NCI-H748 treated with DMSO at 0.1 percent for 48 hours (cell line): Measurements from ENCODE around the gene RBM47.
"Not testable (repeated sequence)": the region's sequence is repeated elsewhere in the genome, so short reads cannot be mapped to it uniquely, and the experiment has no call there.

ENCODE experiments used
- DNase-seq: peaks from one replicate; lab custom pipeline; 2025; lab: John Stamatoyannopoulos, UW

RBM47 gene

DNA sequence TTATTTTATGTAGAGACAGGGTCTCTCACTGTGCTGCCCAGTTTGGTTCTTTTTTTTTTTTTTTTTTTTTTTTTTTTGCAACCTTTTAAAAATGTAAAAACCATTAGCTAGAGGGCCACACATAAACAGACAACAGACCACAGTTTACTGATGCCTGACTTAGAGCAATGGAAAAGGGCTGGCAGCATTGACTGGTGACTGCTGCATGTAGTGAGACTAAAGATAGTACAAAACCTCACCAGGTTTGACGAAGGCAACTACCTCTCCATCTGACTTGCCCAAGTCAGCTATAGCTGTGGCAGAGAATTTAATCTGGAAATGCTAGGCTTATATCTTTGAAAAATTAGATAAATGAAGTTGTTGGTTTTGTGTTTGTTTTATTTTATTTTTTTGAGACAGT lies 102.9 kb downstream of the RBM47 start:
- DNase-seq, result no peak

DNA sequence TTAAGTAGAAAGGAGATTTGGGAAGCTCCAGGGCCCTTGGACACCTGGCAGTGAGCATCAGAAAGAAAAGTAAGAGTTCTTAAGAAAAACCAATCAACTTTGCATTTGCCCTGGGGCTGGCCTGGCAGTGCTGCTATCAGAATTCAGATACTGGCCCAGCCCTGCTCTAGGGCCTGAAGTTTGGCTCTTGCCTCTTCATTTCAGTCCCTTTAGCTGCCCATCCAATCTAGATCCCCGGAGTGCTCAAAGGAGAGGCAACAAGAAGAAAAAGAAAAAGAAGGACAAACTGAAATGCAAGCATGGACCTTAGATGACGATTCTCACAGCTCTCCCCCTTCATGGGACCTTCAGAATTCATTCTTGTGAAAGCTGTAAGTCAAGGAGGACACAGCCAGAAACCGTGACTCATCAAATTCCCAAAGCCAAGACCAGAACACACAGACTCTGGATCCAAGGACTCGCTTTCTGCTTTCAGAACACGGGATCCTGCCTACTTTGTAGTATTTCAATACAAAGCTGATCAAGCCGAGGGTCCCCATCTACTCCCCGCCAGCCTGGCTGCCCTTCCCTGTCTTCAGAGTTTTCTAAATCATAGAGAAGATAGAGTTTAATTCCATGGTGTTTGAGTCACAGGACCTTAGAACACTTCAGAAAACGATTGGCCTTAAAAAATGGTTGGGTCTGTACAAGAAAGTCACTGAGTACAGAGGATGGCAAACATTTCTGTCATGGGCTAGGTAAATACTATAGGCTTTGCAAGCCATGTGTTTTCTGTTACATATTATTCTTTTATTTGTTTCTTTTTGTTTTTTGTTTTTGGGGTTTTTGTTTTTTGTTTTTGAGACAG lies 103.7 kb downstream of the RBM47 start:
- DNase-seq, result no peak

DNA sequence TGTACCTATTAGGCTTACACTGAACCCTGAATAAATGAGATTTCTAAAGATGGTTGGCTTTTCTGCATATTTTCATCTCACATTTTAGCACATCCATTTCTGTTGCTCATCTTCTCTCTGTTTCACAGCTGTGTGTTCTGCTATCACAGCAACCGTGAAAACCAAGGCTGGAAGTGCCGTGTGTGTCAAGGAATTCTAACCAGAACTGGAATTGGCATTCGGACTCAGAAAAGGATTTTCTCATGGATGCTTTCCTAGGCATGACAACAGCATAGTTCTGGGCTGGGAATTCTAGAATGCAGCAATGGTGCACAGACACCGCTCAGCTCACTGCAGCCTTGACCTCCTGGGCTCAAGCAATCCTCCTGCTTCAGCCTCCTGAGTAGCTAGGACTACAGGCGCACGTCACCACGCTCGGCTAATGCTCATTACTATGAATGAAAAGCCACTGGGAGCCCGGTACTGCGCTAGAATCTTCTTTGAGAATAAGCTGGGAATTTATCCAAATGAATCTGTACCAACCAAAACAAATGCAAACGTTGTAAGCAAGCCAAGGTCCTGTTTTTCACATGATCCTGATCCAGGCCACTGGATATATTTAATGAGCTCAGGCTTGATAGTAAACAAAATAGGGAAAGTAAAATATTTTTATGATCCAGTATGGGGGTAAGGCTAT lies 105.2 kb downstream of the RBM47 start:
- DNase-seq, result no peak

DNA sequence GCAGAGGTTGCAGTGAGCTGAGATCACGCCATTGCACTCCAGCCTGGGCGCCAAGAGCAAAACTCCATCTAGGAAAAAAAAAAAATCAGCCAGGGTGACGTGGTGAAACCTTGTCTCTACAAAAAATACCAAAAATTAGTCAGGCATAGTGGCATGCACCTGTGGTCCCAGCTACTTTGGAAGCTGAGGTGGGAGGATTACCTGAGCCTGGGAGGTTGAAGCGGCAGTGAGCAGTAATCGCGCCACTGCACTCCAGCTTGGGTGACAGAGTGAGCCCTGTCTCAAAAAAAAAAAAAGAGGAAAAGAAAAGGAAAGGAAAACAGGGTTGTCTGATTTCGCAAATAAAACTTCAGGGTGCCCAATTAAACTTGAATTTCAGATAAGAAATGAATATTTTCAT lies 106.1 kb downstream of the RBM47 start:
- no peak for DNase-seq

DNA sequence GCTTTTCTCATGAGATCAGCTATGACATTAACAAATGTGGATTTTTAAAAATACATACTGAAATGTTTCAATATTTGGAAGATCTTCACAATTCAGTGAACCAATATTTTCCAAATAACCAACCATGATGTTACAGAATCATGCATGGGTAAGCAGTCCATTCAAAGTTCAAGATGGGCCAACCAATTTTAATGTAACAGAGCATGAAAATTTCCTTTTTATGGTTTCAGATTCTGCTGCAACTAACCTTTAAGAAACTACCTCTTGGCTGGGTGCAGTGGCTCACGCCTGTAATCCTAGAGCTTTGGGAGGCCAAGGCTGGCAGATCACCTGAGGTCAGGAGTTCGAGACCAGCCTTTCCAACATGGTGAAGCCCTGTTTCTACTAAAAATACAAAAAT lies 107.7 kb downstream of the RBM47 start:
- DNase-seq, result no peak

DNA sequence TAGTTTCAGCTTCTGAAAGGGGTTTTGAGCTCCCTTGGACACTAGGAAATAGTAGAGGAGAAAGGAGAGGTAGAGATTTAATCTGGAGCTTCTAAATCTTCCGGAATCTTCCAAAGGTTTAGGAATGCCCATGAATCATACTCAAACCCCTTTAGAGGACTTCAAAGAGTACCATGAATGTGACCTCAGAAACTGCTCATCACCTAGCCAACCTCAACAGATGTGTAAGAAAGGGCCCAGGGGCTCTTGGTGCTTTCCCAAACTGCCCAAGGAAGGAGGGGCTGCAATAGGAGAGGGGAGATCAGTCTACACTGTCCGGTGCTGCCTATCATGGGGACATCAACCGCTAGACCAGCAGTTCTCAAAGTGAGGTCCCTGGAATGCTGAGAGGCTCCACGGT lies 109.1 kb downstream of the RBM47 start:
- no peak for DNase-seq

DNA sequence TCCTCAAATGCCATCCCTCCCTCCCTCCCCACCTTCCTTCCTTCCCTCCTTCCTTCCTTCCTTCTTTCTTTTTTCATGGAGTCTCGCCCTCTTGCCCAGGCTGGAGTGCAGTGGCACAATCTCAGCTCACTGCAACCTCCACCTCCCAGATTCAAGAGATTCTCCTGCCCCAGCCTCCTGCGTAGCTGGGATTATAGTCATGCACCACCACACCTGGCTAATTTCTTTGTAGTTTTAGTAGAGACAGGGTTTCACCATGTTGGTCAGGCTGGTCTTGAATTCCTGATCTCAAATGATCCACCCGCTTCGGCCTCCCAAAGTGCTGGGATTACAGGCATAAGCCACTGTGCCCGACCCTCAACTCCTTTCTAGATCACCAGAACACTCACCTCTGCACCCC lies 112.6 kb downstream of the RBM47 start:
- DNase-seq, result not testable (repeated sequence)

DNA sequence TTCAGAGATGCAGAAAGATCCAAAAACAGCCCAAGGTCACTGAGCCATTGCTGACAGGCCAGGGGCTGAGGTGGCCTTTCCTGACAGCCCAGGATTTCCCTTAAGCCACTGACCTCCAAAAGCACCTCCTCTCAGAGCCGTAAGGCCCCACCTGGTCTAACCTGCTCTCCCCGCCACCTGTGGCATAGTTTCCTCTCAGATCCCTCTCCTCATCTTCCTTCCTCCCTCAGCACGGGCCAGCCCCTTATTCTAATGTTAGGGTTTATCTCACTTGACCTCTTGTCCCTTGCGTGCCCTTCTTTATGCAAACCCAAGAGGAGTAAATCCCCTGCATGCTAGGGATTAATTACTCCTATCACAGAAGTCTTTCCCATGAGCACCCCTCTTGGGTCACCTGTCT lies 113.0 kb downstream of the RBM47 start:
- DNase-seq, result no peak

DNA sequence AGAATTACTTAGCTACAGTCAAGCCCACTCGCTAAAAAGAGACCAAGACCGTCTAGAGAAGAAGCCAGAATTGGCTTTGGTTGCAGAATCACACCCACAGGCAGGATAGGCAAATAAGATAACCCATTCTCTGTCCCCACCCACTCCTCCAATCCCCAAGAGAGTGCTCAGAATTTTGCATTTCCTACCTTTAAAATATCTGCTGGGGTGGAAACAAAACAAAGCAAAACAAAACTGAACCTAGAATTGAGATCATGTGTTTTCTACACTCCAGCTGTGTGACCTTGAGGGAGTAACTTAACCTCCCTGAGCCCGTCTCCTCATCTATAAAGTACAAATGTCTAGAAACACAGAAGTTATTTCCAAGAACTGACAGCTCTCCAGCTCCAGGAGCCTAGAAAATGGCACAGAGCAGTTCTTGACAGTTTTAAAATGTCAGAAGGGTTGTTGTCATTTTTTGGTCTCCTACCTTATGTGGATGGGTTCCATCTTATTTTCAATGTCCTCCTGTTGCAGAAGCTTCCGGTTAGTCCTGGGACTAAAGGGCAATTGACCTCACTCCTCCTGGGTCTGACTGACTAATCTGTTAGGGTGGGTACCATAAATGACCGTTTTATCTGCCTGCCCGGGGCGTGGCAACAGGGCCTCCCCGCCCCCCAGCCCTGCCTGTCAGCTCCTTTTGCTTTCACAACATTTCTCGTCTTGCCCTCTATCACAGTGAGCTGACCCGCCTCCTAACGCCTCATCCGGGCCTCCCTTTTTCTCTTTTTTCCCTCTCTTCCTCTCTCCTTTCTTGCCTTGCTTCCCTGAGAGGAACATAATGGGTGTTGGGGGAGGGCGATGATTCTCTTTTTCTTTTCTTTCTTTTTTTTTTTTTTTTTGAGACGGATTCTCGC lies 114.0 kb downstream of the RBM47 start:
- no peak for DNase-seq

DNA sequence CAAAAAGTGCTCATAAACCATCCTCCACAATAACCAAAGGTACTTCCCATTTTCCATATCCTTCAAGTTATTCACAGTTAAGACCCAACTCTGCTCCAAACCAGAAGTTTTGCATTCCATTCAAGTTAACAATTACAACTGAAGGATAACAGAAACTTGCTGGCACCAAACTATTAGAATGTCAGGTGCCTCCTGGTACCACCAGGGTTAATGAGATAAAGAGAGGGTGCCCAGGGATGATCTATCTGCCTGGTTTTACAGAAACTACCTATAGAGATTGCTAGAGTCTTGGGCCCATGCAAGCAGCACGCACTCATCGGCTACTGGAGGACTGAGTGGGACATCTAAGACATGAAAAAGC lies 114.6 kb downstream of the RBM47 start:
- no peak for DNase-seq

DNA sequence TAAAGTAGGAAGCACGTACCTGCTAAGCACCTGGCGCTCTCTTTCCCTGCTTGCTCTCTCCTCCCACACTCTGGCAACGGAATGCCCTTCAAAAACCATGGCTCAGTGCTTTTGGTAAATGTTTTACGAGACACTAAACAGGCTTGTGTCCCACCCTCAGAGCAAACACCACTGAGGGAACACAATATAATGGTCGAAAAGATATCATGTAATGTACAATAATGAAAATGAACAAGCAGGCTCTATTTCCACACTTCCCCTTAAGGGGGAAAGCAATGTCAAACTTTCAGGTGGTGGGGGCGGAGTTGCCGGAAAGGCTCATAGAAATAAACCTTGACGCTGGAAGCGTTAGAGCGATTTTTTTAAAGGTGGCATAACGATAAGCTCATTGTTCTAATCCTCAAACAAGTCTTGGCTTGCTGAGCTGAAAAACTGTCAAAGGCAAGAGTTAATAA lies 115.1 kb downstream of the RBM47 start:
- DNase-seq, result peak; percentile 72

DNA sequence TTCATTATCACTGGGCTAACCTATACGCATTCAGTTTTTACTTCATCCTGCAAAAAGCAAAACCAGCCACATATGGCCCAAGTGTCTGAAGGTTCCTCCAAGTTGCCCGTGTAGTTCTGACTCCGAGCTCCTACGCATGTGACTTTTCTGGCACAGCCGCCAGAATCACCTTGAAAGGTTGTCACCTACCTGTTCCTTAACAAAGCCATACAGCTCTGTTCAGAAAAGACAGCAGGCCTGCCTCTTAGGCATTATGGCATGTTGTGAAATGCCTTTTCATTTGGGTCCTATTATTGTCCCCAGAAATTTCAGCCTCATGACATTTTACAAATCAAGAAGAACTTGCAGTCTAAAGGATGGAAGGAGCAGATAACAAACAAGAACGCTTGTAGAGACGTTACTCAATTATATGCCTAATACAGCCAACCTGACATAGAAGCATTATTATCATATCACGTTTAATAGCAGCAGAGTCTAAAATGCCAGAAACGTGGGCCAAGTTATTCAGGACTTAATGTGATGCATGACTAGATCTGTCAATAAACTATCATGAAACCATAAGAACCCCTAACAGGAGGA lies 118.5 kb downstream of the RBM47 start:
- DNase-seq, result no peak

DNA sequence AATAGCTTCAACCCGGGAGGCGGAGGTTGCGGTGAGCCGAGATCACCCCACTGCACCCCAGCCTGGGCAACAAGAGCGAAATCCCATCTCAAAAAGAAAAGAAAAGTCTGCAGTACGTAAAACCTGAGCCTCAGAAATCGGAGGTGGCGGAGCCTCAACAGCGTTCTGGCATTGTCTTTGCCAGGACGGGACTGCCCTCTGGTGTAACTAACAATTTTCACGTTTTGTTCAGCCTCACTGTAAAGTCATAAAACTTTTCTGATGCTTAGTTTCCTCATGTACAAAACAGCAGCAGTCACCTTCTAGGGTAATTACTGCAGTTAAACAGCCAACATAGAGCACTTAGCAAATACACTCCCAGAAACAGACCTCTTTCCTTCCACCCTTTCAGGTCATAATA lies 121.7 kb downstream of the RBM47 start:
- DNase-seq, result no peak

DNA sequence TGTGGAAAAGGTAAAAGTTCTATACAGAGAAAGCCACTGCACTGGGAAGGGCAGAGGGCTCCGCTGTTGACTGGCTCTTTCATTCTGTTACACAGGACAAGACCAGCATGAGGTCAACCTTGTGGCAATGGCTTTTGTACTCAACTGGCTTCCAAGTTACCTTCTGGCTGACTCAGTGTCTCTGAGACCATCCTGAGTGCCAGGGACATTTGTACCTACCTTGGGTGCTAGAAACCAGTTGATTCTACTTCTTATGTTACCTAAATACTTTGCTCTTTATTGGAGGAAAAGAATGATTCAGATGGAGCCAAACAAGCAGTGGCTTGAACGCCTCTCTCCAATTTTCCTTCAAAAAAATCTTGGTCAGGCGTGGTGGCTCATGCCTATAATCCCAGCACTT lies 123.2 kb downstream of the RBM47 start:
- DNase-seq, result no peak

DNA sequence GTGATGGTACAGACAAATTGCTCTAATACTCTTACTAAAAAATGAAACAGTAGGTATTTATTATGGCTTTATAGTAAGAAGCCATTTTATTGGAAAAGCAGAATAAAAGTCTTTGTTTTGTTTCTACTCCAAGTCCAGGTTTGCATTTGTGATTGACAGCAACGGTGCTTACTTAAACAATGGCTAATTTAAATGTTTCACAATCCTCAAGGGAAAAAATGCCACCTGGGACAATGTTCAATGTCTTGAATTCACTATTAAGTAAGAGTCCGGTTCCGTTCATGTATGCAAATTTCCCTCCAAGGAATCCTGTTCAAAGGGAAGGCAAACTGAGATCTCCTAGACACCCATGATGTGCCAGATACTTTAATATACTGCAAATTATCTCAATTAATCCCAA lies 123.6 kb downstream of the RBM47 start:
- no peak for DNase-seq

DNA sequence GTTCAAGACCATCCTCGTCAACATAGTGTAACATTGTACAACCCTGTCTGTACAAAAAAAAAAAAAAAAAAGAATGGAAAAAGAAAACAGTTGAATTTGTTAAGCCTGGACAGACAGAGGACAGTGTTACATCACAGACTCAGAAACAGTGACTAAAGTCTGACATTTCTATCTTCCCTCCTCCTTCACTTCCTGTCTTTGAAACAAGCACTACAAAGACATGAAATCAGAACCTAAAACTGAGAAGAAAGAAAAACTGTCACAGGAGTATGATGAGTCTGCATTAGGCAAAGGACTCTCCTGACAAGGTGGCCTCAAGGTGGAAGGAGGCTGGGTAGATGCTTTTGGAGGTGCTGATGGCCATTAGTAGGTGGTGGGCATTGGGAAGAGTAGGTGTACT lies 126.7 kb downstream of the RBM47 start:
- no peak for DNase-seq

DNA sequence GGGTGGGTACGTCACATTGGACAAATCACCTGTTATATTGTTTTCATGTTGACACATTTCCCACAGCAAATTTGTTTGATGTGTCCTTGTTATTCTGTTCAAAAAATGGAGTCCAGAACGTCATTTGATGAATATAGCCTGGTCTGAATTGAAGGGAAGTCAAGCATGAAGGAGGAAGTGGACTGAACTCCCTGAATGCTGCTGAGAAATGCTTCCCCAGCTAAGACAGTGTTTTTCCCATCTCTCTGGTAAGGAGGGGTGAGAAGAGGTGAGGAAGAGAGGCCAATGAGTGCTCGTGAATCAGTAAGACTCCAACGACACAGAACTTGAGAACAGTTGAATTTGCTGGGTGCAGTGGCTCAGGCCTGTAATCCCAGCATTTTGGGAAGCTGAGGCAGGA lies 127.4 kb downstream of the RBM47 start:
- no peak for DNase-seq

DNA sequence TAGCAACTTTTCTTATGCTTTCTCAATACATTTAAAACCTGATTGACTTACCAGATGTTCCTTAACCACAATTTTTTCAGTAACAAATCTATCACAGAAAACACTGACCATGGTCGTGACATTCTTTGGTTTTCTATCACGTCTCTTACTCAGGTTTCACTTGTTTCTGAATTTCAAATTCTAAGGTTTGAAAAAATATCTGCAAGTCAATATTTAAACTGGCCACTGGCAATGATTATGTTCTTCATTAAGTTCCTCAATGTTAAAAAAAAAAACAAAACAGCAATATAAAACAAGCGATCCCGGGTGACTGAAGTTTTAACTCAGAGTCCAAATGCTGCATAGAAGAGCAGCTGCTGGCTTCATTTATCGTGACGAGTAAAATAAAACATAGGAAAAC lies 128.9 kb downstream of the RBM47 start:
- no peak for DNase-seq

DNA sequence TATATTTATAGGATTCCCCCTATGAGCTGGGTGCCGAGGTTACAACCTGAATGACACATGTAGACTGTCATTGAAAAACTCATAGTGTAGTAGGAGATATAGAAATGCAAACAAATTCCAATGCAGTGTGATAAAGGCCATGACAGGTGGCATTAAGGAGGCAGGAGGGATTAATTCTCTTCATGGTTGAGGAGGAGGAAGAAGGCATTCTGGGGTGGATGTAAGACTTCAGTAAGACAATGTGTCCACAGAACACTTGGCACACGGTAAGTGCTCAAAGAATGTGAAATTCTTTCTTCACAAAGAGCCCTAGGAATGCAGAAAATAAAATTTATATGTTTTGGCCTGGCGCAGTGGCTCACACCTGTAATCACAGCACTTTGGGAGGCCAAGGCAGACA lies 136.5 kb downstream of the RBM47 start:
- no peak for DNase-seq

DNA sequence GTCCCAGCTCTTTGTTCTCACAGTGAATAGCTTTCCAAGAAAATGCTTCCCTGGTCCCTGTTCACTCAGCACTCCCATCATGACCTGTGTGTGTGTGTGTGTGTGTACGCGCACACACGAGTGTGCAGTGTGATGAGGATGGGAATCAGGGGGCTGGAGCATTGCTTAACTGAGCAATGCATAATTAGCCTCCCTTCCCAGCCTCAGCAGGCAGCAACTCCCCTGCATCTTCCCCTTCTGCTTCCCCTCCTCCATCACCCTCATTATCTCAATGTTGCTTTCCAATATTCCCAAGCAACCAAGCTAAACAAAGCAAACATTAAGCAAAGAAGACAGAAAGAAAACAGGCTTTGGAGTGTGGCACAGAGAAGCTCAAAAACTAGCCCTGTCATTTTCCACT lies 137.0 kb downstream of the RBM47 start:
- DNase-seq, result no peak

DNA sequence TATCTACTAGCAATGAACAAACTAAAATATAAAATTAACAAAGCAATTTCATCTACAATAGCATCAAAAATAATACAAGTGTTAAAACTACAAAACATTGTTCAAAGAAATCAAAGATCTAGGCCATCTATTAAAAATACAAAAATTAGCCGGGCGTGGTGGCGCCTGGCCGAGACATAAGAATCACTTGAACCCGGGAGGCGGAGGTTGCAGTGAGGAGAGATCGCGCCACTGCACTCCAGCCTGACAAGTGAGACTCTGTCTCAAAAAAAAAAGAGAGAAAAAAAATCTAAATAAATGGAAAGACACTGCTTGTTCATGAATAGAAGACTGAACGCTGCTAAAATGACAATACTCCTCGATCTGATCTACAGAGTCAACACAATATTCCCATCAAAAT lies 139.2 kb downstream of the RBM47 start:
- DNase-seq, result no peak

DNA sequence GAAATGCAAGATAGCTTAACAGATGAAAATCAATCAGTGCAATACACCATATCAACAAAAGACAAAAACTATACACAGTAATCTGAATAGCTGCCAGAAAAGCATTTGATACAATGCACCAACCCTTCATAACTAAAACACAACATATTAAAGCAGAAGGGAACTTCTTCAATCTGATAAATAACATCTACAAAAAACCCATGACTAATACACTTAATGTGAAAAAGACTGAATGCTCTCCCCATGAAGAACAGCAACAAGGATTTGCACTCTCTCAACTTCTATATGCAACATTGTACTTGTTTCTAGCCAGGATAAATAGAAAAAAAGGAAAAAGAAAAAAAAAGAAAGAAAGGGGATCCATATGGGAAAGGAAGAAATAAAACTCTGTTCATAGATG lies 139.7 kb downstream of the RBM47 start:
- DNase-seq, result no peak
